Fibroblast of skin of scalp (primary cell): ENCODE data around the gene NXPH3.

Experiments
- DNase-seq: peaks from one replicate; pipeline ENCODE4 v3.0.0-alpha.2; 2013

NXPH3 gene

GRCh38 chr17:49576088-49576916 is 631 bp downstream of the NXPH3 start:
- peak; percentile 31 for DNase-seq

- no peak for DNase-seq
These were observed 1.4 kb downstream of the NXPH3 start for GRCh38 chr17:49576917-49577649.

- DNase-seq = no peak
These were observed 1.9 kb downstream of the NXPH3 start for GRCh38 chr17:49577650-49577934.

DNA sequence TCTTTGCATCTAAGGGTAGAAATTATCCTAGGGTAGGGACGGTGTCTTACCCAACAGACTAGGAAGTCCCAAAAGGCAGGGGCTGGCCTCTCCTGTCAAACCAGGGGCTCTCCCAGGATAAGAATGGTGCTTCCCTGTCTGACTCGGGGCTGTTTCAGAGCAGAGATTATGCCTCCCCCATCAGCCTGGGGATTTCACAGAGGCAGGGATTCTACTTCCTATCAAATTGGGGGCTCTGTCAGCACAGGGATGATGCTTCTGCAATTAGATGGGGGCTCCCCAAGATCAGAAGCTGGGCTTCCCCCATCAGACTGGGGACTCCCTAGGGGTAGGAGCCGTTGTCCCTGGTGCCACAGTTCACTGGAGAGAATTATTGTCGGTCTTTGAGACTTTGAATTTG is 2.3 kb downstream of the NXPH3 start:
- no peak for DNase-seq

GRCh38 chr17:49578414-49578813 is 2.7 kb downstream of the NXPH3 start:
- no peak for DNase-seq

GRCh38 chr17:49578952-49579500 is 3.4 kb downstream of the NXPH3 start:
- DNase-seq = no peak

DNA sequence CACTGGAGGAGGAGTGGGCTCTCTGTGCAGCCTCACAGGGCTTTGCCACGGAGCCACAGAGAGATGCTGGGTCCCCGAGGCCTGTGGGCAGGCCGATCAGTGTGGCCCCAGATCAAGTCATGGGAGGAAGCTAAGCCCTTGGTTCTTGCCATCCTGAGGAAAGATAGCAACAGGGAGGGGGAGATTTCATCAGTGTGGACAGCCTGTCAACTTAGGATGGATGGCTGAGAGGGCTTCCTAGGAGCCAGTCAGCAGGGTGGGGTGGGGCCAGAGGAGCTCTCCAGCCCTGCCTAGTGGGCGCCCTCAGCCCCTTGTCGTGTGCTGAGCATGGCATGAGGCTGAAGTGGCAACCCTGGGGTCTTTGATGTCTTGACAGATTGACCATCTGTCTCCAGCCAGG is 3.9 kb downstream of the NXPH3 start:
- no peak for DNase-seq

DNA sequence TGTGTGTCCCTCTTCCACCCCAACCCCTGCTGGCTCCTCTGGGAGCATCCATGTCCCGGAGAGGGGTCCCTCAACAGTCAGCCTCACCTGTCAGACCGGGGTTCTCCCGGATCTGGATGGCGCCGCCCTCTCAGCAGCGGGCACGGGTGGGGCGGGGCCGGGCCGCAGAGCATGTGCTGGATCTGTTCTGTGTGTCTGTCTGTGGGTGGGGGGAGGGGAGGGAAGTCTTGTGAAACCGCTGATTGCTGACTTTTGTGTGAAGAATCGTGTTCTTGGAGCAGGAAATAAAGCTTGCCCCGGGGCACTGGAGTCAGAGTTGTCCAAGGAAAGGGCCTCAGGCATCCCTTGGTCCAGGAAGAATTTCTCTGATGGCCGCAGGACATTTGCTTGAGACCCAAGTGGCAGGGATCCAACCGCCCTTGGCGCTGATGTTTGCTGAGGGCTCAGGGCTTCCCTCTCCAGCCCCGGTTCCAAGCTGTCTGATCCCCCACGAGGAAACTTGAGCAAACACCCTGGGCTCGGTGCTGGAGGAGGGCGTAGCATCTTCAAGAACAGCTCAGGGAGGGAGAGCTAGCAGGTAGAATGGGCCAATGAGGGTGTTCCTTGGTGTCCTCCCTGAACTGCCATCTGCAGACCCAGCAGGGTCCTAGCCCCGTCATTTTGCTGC is 4.5 kb downstream of the NXPH3 start:
- no peak for DNase-seq

- no peak for DNase-seq
These were observed 5.4 kb downstream of the NXPH3 start for GRCh38 chr17:49580981-49581647.

- no peak for DNase-seq
These were observed 6.0 kb downstream of the NXPH3 start for GRCh38 chr17:49581648-49581998.

DNA sequence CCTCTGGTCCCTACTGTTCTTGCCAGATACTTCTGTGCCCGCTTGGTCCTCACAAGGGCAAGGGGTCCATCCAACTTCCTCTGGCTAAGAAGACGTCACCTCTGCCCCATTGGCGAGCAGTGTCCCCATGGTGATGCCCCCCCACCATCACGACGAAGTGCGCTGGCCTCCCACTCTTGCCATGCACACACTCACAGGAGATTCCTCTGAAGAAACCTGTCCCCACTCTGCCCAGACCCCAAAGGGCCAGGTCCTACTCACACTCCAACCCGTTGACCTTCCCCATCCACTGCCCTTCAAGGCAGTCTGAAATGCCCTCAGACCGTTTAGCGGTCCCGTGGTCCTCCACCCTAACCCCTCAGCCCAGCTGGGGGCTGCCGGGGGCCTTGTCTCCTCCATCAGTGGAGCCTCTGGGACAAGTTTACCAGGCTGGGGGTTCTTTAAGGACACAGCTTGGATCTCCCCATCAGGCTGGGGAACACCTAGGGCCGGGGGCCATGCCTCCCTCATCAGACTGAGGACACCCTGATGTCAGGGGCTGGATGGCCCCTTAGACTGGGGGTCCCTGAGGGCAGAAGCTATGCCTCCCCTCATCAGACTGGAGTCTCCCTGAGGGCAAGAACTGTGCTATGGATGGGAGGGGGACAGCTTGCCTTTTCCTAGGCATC is 6.5 kb downstream of the NXPH3 start:
- no peak for DNase-seq

DNA sequence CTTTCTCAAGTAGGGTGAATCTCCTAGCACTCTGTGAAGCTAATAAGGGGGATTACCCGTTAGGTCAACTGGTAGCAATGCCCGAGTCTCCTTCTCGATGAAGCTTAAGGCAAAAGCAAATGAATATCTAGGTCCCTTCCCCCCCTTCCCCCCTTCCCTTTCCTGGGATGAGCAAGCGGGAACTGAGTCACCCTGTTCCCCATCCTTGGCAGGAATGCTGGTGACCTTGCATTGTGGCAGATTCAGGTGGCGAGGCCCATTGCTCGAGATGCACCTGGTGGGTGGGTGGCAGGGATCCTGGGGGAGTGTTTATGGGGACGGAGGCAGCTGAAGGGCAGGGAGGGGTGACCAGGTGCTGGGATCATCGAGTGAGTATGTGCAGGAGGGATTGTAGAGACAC is 7.1 kb downstream of the NXPH3 start:
- no peak for DNase-seq

DNA sequence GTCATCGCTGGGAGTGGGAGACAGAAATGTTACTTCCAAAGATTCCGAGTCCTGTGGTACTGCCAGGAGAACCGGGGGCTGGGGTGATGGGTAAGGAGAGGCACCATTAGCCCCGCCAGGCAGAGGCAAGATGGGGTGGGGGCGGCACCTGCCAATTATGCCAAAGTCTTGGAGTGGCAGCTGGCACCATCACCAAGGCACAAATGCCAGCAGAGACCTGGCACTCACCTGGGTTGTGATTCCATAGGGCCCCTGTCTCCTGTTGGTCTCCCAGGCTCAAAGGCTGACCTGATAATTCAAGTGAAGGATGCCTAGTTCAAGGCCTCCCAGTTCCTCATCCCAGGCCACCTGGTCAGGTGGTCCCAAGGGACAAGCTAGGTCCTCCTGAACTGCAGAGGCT is 7.6 kb downstream of the NXPH3 start:
- no peak for DNase-seq

GRCh38 chr17:49583889-49584288 is 8.2 kb downstream of the NXPH3 start:
- DNase-seq = no peak

DNA sequence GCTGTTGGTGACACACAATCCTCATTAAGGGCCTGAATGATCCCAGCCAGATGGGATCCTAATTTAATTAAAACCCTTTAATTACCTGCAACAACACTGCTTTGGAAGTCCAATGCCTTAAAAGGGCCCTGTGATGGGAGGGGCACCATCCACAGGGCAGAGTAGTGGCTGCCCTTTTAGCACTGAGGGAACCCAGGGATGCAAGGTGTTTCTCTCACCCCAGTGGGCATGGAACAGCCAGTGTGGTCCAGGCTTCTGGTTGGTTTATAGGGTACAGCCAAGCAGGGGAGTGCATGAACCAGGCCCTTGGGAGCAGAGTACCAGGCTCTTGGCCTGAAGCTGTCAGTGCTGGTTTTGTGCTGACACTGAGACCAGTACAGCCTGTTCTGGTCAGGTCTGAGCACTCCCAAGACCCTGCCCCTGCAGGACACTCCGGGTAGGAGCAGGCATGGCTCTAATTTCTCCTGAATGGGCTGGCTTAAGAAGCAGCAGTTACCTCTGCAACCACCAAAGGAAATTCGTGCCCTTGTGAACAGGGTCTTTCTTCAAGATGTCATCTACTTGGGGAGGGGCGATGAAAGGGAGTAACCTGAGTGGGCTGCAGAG is 9.9 kb downstream of the NXPH3 start:
- no peak for DNase-seq

DNA sequence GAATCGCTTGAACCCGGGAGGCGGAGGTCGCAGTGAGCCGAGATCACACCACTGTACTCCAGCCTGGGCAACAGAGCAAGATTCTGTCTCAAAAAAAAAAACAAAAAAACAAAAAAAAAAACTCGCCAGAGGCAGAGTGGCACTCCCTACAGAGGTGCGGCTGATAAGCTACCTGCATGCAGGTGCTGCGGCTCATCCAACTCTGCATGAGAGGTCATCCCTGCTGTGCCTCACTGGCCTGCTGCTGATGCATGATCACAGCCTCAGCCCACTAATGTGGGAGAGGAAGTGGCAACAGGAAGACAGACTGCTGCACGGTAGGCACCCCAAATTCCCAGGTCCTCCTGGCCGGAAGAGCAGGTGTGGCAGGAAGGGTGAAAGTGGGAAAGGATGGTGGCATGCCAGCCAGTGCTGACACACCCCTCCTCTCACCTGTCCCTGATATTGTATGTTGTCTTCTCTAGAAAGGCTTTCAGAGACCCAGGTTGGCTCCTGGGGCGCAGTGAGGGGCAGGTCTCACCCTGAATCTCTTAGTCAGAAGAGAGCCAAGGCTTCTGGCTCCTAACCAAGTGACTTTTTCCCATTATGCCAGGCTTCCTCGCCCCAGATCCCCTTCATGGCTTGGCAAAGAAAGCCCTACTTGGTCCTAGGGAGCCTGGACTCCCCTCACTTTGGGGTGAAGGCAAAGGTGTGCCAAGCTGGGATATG is 11.8 kb downstream of the NXPH3 start:
- no peak for DNase-seq

DNA sequence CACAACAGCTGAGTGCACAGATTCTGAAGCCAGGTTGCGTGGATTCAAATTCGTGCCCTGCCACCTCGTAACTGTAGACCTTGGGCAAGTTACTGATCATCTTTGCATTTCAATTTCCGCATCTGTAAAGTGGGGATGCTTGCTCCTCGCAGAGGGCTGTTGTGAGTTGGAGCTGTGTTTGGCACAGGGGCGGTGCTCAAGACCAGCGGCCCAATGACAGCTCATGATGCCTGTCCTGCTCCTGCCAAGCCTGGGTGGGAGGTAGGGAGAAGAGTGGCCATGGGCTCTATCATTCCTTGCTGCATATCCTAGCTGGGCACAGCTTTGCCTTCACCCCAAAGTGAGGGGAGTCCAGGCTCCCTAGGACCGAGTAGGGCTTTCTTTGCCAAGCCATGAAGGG is 12.6 kb downstream of the NXPH3 start:
- no peak for DNase-seq

GRCh38 chr17:49588726-49589576 is 13.3 kb downstream of the NXPH3 start:
- DNase-seq = peak; percentile 75

- no peak for DNase-seq
These were observed 13.9 kb downstream of the NXPH3 start for GRCh38 chr17:49589577-49589927.

- DNase-seq = no peak
These were observed 15.2 kb downstream of the NXPH3 start for GRCh38 chr17:49590874-49591273.
